Ramos (cell line): ENCODE data around the gene SOS1.

Source experiments
- in situ Hi-C: fragments of 300-500 bp; cut with MboI; formaldehyde crosslinking; loops from one replicate; pipeline ENCODE4 v1.14.3; 2022; ENCODE audit warnings: low sequenced_read_pairs; ENCODE audit not compliant: unreplicated experiment

Gene SOS1

DNA sequence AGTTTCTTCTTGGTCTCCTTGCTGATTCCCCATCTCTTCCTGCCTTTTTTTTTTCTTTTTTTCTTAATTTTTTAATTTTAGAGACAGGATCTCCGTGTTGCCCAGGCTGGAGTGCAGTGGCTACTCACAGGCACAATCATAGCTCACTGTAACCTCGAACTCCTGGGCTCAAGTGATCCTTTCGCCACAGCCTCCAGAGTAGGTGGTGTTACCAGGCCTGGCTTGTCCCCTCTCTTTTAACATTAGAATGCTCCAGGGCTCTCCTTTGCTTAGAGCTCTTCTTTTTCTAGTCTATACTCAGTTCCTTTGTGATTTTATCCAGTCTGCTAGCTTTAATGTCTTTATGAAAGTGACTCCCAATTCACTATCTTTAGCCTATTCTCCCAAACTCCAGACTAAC, 141.9 kb downstream of the SOS1 start:
- in situ Hi-C loops: no loop called here

DNA sequence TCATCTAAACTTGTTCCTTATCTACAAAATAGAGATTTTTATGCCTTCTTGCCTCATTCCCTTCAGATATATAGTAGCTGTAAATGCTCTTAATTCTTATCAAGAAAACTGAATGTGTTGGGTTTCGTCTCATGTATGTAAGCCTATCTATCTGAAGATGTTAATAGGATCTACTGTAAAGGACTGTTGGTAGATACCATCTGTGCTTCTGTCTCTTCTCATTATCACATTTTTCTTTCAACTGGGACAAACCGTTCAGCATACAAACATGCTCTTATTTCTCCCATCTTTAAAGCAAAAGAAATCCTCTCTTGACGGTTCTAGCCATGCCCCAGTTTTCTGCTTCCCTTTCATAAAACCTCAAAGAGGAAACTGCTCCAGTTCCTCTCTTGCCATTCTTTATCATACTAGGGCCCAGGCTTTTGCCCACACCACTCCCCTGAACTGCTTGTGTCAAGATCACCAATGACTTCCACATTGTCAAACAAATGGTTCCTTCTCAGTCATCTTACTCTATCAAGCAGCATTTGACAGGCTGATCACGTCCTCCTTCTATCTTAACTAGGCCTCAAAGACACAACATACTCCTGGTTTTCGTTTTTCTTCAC, 142.5 kb downstream of the SOS1 start:
- in situ Hi-C loops: no loop called here

DNA sequence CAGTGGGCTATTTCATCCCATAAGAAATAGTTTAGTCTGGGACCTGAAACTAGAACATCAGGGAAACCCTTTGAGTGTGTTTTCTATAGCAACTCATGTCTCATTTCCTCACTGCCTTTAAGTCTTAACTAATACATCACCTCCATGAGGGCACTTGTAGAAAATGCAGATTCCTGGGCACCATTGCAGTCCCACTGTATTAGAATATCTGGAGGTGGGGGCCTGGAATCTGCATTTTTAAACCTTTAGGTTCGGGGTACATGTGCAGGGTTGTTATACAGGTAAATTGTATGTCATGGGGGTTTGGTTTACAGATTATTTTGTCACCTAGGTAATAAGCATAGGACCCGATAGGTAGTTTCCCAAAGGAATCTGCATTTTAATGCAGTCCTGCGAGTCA, 143.8 kb downstream of the SOS1 start:
- in situ Hi-C loops: no loop called here

DNA sequence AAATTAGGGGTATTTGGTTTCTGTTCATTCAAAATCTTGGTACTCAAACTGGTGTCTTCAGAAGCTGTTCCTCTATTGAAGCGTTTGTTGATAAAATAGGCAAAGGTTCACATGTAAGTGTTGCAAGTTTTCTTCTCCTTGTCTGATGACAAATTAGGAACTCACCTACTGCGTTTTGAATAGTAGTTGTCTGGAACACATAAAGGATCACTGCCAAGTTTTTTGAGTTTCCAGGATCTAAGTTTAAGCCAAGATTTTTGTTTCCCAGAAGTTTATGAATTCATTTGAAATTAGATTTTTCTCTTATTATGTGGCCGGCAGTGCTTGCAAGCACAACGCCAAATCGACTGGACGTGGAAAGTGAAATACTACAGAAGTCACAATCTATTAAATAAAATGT, 145.8 kb downstream of the SOS1 start:
- in situ Hi-C loops: no loop called here

DNA sequence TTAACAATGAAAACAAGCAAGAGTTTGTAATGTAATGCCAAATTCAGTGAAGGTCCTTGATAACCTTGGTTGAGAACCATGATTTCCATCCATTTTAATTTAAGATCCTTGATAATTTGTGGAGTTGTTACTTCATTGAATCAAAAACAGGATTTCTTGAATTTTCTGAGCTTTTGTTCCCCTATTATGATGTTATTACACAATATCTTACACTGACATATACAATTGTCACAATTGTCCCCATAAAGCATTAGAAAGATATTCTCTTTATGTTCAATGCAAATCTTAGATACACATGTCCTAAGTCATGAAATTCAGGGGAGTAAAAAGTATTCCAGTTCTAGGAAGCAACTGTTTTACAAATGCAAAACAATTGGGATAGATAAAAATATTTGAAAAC, 147.6 kb downstream of the SOS1 start:
- in situ Hi-C loops: no loop called here

DNA sequence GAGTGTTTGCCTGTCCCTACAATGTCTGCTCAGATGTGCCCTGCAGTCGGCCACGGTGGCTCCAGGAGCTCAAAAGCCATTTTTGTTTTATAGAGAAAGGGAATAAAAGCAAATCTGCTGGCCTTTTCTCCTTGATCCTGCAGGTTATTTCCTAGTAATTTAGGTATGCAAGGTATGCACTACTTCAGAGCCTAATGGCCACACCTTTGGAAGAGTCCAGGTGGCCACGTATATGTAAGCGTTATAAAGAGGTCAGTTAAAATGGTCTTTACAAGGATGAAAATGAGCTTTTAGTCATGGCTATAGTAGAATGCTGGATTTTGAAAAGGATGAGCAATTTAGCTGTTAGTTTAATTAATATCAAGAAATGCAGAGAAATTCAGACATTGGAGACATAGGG, 149.5 kb downstream of the SOS1 start:
- in situ Hi-C loops: no loop called here

DNA sequence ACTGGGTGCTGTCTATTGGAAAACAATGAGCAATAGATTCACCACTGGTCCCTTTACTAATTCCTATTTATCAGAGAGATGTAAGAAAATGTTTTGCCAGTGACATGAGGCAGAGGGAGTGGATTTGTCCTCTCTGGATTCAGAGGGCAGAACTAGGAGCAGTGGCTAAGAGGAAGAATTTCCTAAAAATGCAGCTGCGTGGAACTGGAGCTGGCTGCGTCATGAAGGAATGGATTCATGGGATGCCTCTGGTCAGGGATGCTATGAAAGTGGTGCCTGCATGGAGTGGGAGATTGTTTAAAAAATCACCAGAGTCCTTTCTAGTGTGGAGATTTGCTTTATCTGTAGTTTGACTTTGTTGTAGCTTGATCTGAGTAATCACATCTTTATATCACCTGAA, 152.8 kb downstream of the SOS1 start:
- in situ Hi-C loops: no loop called here

DNA sequence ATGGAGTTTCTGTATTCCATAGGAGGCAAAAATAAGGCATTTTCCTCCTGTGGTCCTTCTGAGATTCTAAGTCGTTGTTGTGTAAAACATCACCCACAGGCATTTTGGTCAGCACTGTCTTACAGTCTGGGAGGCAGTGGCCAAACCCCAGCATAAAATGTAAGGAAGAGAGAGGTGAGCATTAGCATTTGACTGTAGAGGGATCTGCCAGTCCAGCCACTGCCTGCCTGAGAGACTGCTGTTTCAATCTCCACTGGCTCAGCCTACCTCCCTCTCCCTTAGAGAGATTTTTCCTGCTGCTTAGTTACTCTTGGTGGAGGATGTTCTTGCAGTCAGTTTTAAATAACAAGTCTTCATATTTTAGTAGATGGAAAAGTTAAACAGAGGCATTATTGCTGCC, 154.2 kb downstream of the SOS1 start:
- in situ Hi-C loops: no loop called here

DNA sequence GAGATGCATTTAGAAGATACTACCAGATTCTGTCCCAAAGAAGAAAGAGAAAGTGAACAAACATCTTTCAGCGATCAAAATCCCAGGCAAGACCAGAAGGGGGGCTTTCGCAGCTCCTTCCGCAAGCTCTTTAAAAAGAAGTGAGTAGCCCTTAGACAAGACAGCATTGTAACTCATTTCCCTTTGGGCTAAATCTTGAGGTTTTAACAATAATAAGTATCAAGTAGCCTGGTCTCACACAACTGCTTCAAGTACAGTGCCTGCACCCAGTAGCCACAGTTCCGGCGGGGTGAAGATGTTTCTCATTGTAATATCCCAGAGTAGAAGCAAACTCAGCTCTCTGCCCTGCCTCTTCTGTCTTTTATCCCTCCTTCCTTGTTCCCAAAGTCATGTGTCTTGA, 154.8 kb downstream of the SOS1 start:
- in situ Hi-C loops: no loop called here

DNA sequence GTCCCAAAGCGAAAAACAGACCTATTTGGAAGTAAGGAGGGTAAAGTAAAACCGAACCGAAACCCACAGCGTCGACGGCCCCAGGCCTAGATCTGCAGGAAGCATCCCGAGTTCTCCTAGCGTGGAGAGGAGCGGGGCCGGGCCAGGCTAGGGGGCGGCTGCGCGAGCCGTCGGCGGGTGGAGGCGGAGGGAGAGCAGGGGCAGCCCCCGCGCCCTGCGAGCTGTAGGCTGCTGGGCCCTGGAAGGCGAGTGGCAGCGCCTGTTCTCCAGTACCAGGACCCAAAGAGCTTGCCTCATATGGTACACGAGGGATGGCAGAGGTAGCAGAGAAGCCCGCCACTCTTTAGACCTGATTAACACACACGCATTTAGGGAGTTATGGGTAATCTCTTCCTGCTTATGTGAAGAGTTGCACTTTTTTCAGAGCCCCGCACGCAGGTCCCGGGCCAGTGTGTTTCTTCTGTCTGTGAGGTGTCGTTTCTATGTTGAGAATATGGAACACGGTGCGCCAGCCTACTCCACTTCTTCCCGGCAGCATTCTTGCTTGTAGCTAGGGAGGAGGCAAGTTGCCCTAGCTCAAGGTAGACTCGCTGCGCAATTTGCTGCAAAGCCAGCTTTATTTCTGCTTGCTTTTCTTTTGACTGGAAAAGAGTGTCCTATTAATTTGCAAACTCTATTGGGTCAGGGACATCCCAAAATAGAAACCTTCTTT, 160.1 kb downstream of the SOS1 start:
- in situ Hi-C loops: no loop called here

DNA sequence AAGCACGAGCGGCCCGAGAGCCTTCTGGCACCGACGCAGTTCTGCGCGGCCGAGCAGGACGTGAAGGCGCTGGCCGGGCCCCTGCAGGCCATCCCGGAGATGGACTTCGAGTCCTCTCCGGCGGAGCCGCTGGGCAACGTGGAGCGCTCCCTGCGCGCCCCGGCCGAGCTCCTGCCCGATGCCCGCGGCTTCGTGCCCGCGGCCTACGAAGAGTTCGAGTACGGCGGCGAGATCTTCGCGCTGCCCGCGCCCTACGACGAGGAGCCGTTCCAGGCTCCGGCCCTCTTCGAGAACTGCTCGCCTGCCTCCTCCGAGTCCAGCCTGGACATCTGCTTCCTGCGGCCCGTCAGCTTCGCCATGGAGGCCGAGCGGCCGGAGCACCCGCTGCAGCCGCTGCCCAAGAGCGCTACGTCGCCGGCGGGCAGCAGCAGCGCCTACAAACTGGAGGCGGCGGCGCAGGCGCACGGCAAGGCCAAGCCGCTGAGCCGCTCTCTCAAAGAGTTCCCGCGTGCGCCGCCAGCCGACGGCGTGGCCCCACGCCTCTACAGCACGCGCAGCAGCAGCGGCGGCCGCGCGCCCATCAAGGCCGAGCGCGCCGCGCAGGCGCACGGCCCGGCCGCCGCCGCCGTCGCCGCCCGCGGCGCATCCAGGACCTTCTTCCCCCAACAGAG, 160.8 kb downstream of the SOS1 start:
- in situ Hi-C loops: no loop called here

DNA sequence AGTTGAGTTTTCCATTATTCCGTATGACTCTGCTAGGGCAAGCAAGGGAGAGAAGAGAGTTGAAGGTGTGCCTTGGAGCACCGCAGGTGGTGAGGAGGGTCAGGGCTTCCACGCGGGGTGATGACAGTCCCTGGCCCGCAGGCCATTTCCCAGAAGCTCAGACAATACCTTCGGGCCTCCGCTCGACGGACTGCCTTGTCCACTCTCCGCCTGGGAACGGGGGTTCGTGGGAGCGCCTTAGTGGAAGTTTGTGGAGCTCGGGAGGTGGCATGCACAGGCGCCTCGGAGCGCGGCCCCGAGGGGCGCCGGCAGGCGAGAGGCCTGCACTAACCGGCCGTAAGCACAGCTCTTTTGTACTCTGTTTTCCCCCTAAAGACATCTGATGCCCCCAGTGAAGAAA, 161.4 kb downstream of the SOS1 start:
- in situ Hi-C loops: no loop called here

DNA sequence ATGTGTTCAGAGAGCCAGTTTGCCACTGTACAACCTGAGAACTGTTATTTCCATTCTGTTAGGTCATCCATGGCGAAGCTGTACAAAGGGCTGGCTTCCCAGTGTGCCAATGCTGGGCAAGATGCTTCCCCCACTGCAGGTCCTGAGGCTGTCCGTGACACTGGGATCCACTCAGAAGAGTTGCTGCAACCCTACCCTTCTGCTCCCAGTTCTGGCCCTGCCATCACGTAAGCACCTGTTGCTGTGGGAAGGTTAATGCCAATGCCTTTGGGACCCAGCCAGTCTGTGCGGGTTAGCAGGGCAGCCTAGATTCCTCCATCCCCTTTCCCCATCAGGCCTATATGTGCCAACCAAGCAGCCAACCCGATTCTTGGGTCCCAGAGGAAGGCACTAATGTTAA, 162.9 kb downstream of the SOS1 start:
- in situ Hi-C loops: no loop called here

DNA sequence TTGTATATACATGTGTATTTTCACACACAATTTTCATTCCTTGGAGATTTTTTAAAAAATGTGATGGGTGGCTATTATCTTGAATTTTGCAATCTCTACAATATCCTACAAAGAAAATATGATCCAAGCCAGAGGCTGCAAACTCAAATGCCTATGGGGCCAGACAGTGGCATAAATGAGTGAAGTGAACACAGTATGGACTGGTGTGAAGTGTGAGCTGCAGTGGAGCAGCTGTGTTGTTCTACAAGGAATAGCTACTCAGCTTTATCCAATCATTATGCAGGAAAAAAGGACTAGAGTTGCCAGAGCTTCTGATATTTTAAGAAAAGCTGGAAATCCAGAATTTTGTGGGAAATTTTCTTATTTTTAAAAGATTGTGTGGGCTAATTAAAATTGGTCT, 169.1 kb downstream of the SOS1 start:
- in situ Hi-C loops: no loop called here

DNA sequence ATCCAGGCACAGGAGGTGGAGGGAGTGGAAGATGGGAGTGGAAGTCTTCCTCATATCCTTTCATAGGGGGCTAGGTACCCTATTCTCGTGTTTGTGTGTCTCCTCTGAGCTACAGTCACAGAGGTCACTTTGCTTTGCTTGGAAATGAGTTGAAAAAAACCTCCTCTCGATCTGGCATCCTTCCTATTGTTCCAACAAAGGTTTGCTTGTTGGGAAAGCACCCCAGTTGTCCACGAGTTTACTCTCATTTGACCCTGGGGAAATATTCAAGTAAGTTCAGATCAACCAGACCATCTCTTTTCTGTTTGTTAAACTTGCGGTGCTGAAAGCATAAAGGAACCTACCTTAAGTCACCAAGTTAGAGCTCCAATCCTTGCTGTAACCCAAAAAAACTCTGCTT, 171.9 kb downstream of the SOS1 start:
- in situ Hi-C loops: loop anchor here (5.0 kb wide), 1 partner anchor 278 kb away; no protein-coding TSS in a partner anchor

DNA sequence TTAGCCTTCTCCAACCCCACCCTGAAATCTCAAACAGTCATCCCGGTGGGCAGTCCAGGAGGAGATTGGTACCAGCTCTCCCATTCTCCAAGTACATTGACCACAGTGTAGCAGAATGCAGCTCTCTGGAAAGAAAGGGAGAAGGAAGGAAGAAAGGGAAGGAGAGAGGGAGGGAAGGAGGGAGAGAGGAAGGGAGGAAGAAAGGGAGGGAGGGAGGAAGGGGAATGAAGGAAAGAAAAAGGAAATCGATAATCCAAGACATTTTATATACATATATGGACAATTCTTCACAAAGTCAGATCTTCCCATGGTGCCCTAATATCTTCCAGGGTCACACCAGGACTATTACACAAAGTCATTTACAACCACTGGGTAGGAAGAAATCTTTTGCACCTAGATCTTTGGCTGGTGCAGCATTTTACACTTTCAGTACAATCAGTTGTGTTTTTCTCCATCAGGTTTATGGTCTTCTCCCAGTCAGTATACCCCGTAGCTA, 172.4 kb downstream of the SOS1 start:
- in situ Hi-C loops: loop anchor here (5.0 kb wide), 1 partner anchor 279 kb away; no protein-coding TSS in a partner anchor

DNA sequence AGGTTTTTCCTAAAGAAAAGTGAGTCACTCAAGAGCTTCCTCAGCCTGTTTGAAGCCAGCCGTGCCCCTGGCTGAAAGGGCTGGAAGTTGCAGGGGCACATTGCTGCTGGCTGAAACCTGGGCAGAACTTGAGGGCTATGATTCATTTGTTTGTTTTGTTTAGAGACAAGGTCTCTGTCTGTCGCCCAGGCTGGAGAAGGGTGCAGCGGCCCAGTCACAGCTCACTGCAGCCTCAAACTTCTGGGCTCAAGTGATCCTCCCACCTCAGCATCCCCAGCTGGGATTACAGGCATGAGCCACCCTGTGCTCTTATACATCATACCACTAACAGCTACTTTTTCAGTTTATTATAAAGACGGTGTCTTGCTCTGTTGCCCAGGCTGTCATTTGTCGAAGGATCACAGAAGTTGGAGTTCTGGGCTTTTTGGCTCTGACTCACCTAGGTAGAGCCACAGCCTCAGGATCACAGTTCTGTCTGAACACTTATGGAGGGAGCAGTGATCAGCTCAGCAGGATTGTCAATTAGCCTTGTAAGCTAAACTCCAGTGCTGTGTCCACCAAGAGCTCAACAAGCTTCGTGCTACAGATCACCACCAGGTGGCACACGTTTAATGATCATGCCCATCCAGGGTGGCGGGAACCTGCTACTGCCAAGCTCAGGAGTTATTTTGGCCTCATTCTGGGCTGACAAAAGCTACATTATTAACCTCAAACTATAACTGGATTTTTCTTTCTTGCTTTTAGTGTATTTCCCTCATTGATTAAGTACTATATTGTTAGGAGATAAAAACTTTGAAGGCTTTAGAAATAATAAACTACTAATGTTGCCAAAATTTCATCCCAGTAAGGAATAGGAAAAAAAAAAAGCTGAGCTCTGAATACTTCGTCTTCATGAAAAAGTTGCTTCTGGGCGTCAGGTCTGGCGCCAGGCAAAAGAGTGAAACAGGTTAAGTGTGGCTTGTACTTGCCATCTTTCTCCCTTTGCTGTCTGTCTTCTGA, 173.3 kb downstream of the SOS1 start:
- in situ Hi-C loops: loop anchor here (5.0 kb wide), 1 partner anchor 280 kb away; no protein-coding TSS in a partner anchor

DNA sequence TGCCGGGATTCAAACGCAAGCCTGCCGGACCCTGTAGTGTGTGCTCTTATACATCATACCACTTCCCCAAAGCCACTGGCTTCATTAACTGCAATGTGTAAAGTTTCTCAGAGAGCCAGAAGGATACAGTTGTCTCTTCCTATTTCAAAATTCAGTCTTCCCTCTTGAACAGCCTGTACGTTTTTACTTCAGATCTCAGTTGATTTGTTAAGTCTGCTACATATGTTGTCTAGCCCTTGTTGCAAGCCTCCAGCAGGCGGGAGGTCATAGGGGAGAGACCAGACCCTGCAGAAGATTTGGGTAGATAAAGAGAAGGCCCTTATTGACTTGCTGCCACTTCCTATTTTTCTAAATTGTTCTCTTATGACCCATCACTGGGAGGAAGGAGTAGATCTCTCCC, 174.9 kb downstream of the SOS1 start:
- in situ Hi-C loops: loop anchor here (5.0 kb wide), 1 partner anchor 281 kb away; no protein-coding TSS in a partner anchor

DNA sequence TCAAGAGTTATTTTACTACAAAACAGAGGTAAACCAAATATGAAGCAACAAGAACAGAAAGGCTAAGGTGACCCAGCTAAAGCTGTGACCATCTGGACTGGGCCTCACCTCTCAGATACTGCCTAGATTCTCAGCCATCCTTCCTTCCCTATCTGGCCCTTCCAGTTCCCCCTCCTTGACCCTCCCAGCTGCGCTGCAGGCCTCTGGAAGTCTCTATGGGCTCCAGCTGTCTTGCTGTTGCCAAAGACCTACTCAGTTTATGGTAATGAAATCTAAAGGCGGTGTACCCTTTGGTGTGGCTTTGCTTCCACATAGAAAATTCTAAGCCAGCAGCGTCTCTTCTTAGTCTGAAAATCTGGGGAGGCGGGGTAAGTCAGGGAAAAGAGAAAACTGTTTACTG, 175.5 kb downstream of the SOS1 start:
- in situ Hi-C loops: loop anchor here (5.0 kb wide), 1 partner anchor 282 kb away; no protein-coding TSS in a partner anchor

DNA sequence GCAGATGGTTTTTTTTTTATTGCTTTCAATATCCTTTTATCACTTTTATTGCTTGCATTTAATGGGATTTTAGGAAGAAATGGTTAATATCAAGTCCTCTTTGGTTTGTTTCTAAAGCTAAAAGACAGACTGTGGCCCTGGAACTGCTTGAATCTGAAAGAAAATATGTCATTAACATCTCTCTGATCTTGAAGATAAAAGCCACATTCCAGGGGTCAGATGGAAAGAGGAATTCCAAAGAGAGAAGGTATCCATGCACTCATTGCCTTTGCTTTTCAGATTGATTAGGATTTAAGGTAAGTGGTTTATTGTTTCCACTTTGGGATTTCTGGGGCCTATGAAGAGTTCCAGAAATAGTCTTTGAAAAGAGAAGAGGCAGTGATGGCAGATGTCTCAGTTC, 177.1 kb downstream of the SOS1 start:
- in situ Hi-C loops: no loop called here
